ENCODE data around the gene CD96.

- TF ChIP-seq CTCF (conservative IDR thresholded peaks at IDR 0.05; ENCODE audit: low read length): no peak
- no peak for TF ChIP-seq EZH2phosphoT487 (IDR thresholded peaks at IDR 0.05; ENCODE audit: borderline replicate concordance, low read depth, low read length)
Measured at GRCh38 chr3:111579495-111579894, 37.5 kb downstream of the CD96 start.

Data from OCI-LY7 (cell line).